Measurements from ENCODE around the gene ARFGAP1.

GRCh38 chr20:63298731-63299312 is 26.2 kb downstream of the ARFGAP1 start:
- no peak for TF ChIP-seq FOXM1 (IDR thresholded peaks at IDR 0.05; ENCODE audit: borderline replicate concordance)
- TF ChIP-seq FOXA1 (IDR thresholded peaks at IDR 0.05), result no peak
- TF ChIP-seq SUZ12 (IDR thresholded peaks at IDR 0.05), result no peak
- no peak for TF ChIP-seq BHLHE40 (IDR thresholded peaks at IDR 0.05; ENCODE audit: borderline replicate concordance)
- no peak for TF ChIP-seq ZNF384 (IDR thresholded peaks at IDR 0.05)
- no peak for TF ChIP-seq PKNOX1 (IDR thresholded peaks at IDR 0.05)
- TF ChIP-seq NFRKB (IDR thresholded peaks at IDR 0.05), result no peak
- no peak for TF ChIP-seq ARNT (IDR thresholded peaks at IDR 0.05)
